SK-N-SH treated with all-trans-retinoic acid at 6 μM for 48 hours (cell line): ENCODE measurements around the gene FYTTD1.
"Not testable (repeated sequence)": the region's sequence is repeated elsewhere in the genome, so short reads cannot be mapped to it uniquely, and the experiment has no call there.

ENCODE experiments used
- ATAC-seq: fragments of 200-7000 bp; cut with Tn5 transposase; 3 replicates; pipeline ENCODE4 v1.9.1; 2020; ENCODE audit warnings: mild to moderate bottlenecking, moderate library complexity
- ARNTL ChIP-seq: fragments of 450-650 bp; formaldehyde crosslinking; IDR thresholded peaks from 2 replicates; pipeline ENCODE4 v1.5.0; 2020; ENCODE audit warnings: low read depth, mild to moderate bottlenecking, moderate library complexity, borderline replicate concordance
- BACH2 ChIP-seq: fragments of 250-450 bp; sonication (Bioruptor Pico); IDR thresholded peaks from 2 replicates; pipeline ENCODE4 v1.9.0; 2021; ENCODE audit warnings: mild to moderate bottlenecking, borderline replicate concordance
- CSDC2 ChIP-seq: fragments of 250-450 bp; sonication (Bioruptor Pico); IDR thresholded peaks from 2 replicates; pipeline ENCODE4 v1.5.0; 2020; ENCODE audit warnings: mild to moderate bottlenecking, moderate library complexity
- ESRRG ChIP-seq: fragments of 250-450 bp; sonication (Bioruptor Pico); IDR thresholded peaks from 2 replicates; pipeline ENCODE4 v1.6.1; 2021; ENCODE audit warnings: mild to moderate bottlenecking
- GLIS3 ChIP-seq: fragments of 250-450 bp; sonication (Bioruptor Pico); IDR thresholded peaks from 2 replicates; pipeline ENCODE4 v1.5.0; 2020; ENCODE audit warnings: mild to moderate bottlenecking, moderate library complexity
- ISL1 ChIP-seq: fragments of 250-450 bp; sonication (Bioruptor Pico); IDR thresholded peaks from 2 replicates; pipeline ENCODE4 v2.1.2; 2022; ENCODE audit warnings: mild to moderate bottlenecking, moderate library complexity
- OSR1 ChIP-seq: fragments of 250-450 bp; sonication (Bioruptor Pico); IDR thresholded peaks from 2 replicates; pipeline ENCODE4 v1.8.0; 2022; ENCODE audit warnings: moderate library complexity, mild to moderate bottlenecking, inconsistent platforms
- PPARA ChIP-seq: fragments of 250-450 bp; sonication (Bioruptor Pico); IDR thresholded peaks from 2 replicates; pipeline ENCODE4 v1.5.0; 2020; ENCODE audit warnings: mild to moderate bottlenecking, borderline replicate concordance
- RARB ChIP-seq: fragments of 250-450 bp; sonication (Bioruptor Pico); IDR thresholded peaks from 2 replicates; pipeline ENCODE4 v1.8.0; 2021; ENCODE audit warnings: mild to moderate bottlenecking, moderate library complexity
- SNAI2 ChIP-seq: fragments of 250-450 bp; sonication (Bioruptor Pico); IDR thresholded peaks from 2 replicates; pipeline ENCODE4 v1.5.0; 2020; ENCODE audit warnings: mild to moderate bottlenecking, moderate library complexity
- TCF4 ChIP-seq: fragments of 250-450 bp; sonication (Bioruptor Pico); IDR thresholded peaks from 2 replicates; pipeline ENCODE4 v1.8.0; 2021; ENCODE audit warnings: mild to moderate bottlenecking, moderate library complexity, borderline replicate concordance
- TOX ChIP-seq: fragments of 250-450 bp; sonication (Bioruptor Pico); IDR thresholded peaks from 2 replicates; pipeline ENCODE4 v1.8.0; 2021; ENCODE audit warnings: mild to moderate bottlenecking, moderate library complexity, borderline replicate concordance
- ZC3H10 ChIP-seq: fragments of 250-450 bp; sonication (Bioruptor Pico); IDR thresholded peaks from 2 replicates; pipeline ENCODE4 v1.5.1; 2021; ENCODE audit warnings: mild to moderate bottlenecking, moderate library complexity
- ZFP3 ChIP-seq: fragments of 250-450 bp; sonication (Bioruptor Pico); IDR thresholded peaks from 2 replicates; pipeline ENCODE4 v1.5.0; 2020; ENCODE audit warnings: mild to moderate bottlenecking, moderate library complexity
- ZFP30 ChIP-seq: fragments of 450-650 bp; formaldehyde crosslinking; IDR thresholded peaks from 2 replicates; pipeline ENCODE4 v1.5.0; 2022; ENCODE audit warnings: mild to moderate bottlenecking, moderate library complexity
- ZNF70 ChIP-seq: fragments of 450-650 bp; formaldehyde crosslinking; IDR thresholded peaks from 2 replicates; pipeline ENCODE4 v1.5.0; 2020; ENCODE audit warnings: mild to moderate bottlenecking, moderate library complexity
- ZNF8 ChIP-seq: fragments of 450-650 bp; formaldehyde crosslinking; IDR thresholded peaks from 2 replicates; pipeline ENCODE4 v1.5.0; 2020; ENCODE audit warnings: mild to moderate bottlenecking, moderate library complexity
- TF ChIP-seq, protein P1 (sequence below): fragments of 250-450 bp; sonication (Bioruptor Pico); IDR thresholded peaks from 2 replicates; pipeline ENCODE4 v1.5.0; 2020; ENCODE audit warnings: mild to moderate bottlenecking, moderate library complexity
- TF ChIP-seq, protein P2 (sequence below): fragments of 250-450 bp; sonication (Bioruptor Pico); IDR thresholded peaks from 2 replicates; pipeline ENCODE4 v1.8.0; 2021; ENCODE audit warnings: low read depth, mild to moderate bottlenecking, moderate library complexity, borderline replicate concordance

FYTTD1 gene

DNA sequence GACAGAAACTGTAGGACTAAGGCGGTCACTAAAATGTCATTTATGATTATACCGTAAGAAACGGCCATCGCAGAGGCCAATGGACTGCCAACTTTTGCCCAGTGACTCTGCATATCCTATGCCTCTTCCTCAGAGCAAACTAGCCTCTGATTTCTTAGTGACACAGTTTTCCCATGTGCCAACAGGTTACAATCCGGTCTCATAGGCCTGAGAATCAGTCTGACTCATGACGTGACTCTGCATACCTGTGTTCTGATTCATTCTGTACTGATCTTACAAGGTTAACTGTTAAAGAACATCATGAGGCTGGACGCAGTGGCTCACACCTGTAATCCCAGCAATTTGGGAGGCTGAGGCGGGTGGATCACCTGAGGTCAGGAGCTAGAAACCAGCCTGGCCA, 30.8 kb upstream of the FYTTD1 start:
- no peak for TF ChIP-seq ESRRG (CRISPR knock-in tag)
- TF ChIP-seq ZFP30 (CRISPR knock-in tag), result no peak
- TF ChIP-seq ISL1 (CRISPR knock-in tag), result no peak
- TF ChIP-seq BACH2 (CRISPR knock-in tag), result no peak
- TF ChIP-seq, protein P1, sequence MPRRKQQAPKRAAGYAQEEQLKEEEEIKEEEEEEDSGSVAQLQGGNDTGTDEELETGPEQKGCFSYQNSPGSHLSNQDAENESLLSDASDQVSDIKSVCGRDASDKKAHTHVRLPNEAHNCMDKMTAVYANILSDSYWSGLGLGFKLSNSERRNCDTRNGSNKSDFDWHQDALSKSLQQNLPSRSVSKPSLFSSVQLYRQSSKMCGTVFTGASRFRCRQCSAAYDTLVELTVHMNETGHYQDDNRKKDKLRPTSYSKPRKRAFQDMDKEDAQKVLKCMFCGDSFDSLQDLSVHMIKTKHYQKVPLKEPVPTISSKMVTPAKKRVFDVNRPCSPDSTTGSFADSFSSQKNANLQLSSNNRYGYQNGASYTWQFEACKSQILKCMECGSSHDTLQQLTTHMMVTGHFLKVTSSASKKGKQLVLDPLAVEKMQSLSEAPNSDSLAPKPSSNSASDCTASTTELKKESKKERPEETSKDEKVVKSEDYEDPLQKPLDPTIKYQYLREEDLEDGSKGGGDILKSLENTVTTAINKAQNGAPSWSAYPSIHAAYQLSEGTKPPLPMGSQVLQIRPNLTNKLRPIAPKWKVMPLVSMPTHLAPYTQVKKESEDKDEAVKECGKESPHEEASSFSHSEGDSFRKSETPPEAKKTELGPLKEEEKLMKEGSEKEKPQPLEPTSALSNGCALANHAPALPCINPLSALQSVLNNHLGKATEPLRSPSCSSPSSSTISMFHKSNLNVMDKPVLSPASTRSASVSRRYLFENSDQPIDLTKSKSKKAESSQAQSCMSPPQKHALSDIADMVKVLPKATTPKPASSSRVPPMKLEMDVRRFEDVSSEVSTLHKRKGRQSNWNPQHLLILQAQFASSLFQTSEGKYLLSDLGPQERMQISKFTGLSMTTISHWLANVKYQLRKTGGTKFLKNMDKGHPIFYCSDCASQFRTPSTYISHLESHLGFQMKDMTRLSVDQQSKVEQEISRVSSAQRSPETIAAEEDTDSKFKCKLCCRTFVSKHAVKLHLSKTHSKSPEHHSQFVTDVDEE, result no peak
- TF ChIP-seq ZFP3 (CRISPR knock-in tag), result no peak
- TF ChIP-seq ZNF8, result no peak
- no peak for TF ChIP-seq OSR1 (CRISPR knock-in tag)
- no peak for TF ChIP-seq TCF4 (CRISPR knock-in tag)
- no peak for TF ChIP-seq CSDC2 (CRISPR knock-in tag)
- TF ChIP-seq RARB, result no peak
- peak; percentile 94 for ATAC-seq

DNA sequence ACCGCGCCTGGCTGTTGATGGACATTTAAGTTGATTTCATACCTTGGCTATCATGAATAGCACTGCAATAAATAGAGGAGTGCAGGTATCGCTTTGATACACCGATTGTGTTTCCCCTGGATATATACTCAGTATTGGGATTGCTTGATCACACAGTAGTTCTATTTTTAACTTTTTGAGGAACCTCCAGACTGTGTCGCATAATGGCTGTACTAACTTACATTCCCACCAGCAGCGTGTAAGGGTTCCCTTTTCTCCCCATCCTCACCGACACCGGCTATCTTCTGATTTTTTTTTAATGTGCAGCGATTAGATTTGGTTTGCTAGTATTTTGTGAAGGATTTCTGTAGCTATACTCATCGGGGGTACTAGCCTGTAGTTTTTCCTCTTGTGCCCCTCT, 29.0 kb upstream of the FYTTD1 start:
- TF ChIP-seq ZC3H10 (CRISPR knock-in tag) (no peak), RARB (no peak), ZFP3 (CRISPR knock-in tag) (no peak), CSDC2 (CRISPR knock-in tag) (no peak), ZNF8 (no peak), OSR1 (CRISPR knock-in tag) (no peak), ZFP30 (CRISPR knock-in tag) (no peak), ARNTL (CRISPR knock-in tag) (no peak), SNAI2 (CRISPR knock-in tag) (no peak), TOX (no peak), ZNF70 (CRISPR knock-in tag) (no peak), TCF4 (CRISPR knock-in tag) (no peak), ESRRG (CRISPR knock-in tag) (no peak)
- TF ChIP-seq, protein P2, sequence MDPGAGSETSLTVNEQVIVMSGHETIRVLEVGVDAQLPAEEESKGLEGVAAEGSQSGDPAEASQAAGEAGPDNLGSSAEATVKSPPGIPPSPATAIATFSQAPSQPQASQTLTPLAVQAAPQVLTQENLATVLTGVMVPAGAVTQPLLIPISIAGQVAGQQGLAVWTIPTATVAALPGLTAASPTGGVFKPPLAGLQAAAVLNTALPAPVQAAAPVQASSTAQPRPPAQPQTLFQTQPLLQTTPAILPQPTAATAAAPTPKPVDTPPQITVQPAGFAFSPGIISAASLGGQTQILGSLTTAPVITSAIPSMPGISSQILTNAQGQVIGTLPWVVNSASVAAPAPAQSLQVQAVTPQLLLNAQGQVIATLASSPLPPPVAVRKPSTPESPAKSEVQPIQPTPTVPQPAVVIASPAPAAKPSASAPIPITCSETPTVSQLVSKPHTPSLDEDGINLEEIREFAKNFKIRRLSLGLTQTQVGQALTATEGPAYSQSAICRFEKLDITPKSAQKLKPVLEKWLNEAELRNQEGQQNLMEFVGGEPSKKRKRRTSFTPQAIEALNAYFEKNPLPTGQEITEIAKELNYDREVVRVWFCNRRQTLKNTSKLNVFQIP (CRISPR knock-in tag), result no peak
- no peak for ATAC-seq

DNA sequence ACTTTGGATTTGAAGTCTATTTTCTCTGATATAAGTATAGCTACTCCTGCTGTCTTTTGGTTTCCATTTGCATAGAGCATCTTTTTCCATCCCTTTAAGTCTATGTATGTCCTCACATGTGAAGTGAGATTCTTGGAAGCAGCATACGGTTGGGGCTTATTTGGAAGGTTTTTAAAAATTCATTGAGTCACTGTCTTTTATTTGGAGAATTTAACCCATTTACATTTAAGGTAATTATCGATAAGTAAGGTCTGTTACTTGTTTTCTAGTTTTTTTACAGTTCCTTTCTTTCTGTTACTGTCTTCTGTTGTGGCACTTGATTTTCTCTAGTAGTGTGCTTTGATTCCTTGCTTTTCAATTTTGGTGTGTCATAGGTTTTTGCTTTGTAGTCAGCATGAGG, 26.9 kb upstream of the FYTTD1 start:
- ATAC-seq, result no peak
- TF ChIP-seq, protein P2 (CRISPR knock-in tag), result no peak
- TF ChIP-seq ISL1 (CRISPR knock-in tag) (no peak), ZNF8 (no peak), GLIS3 (CRISPR knock-in tag) (no peak), ZC3H10 (CRISPR knock-in tag) (no peak), ARNTL (CRISPR knock-in tag) (no peak), ESRRG (CRISPR knock-in tag) (no peak), SNAI2 (CRISPR knock-in tag) (no peak), TOX (no peak), CSDC2 (CRISPR knock-in tag) (no peak), BACH2 (CRISPR knock-in tag) (no peak), ZFP3 (CRISPR knock-in tag) (no peak)

DNA sequence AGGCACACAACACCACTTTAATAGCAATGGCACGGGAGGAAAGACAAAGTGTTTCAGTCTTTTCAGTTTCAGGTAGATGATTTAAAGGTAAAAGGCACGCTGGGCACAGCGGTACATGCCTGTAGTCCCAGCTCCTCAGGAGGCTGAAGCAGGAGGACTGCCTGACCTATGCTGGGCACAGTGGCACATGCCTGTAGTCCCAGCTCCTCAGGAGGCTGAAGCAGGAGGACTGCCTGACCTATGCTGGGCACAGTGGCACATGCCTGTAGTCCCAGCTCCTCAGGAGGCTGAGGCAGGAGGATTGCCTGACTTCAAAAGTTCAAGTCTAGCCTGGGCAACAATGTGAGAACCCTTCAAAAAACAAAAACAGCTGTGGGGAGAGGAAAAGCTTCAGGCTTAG, 21.8 kb upstream of the FYTTD1 start:
- not testable (repeated sequence) for ATAC-seq

- no peak for ATAC-seq
Measured at GRCh38 chr3:197728487-197728886, 21.2 kb upstream of the FYTTD1 start.

More at GRCh38 chr3:197728487-197728886, 21.2 kb upstream of the FYTTD1 start:
- TF ChIP-seq, protein P1, result no peak
- no peak for TF ChIP-seq GLIS3 (CRISPR knock-in tag)
- no peak for TF ChIP-seq SNAI2 (CRISPR knock-in tag)
- TF ChIP-seq, protein P2 (CRISPR knock-in tag), result no peak
- no peak for TF ChIP-seq ZFP30 (CRISPR knock-in tag)
- no peak for TF ChIP-seq PPARA (CRISPR knock-in tag)
- TF ChIP-seq OSR1 (CRISPR knock-in tag), result no peak
- no peak for TF ChIP-seq TOX
- TF ChIP-seq, all 23 proteins: peak for 0
